NB4 (cell line): Measurements from ENCODE around the gene LIPF.

ENCODE experiments used
- POLR2A ChIP-seq: IDR thresholded peaks from 2 replicates; pipeline ENCODE4 v1.6.1; 2011; ENCODE audit warnings: mild to moderate bottlenecking; ENCODE audit not compliant: insufficient read length; ENCODE audit errors: extremely low read depth
- TF ChIP-seq, protein P1 (sequence below): IDR thresholded peaks from one replicate; pipeline ENCODE4 v1.5.1; 2012; ENCODE audit warnings: low read depth, low read length
- TF ChIP-seq, protein P2 (sequence below): IDR thresholded peaks from 2 replicates; pipeline ENCODE4 v1.6.1; 2011; ENCODE audit warnings: low read depth, low read length

DNA sequence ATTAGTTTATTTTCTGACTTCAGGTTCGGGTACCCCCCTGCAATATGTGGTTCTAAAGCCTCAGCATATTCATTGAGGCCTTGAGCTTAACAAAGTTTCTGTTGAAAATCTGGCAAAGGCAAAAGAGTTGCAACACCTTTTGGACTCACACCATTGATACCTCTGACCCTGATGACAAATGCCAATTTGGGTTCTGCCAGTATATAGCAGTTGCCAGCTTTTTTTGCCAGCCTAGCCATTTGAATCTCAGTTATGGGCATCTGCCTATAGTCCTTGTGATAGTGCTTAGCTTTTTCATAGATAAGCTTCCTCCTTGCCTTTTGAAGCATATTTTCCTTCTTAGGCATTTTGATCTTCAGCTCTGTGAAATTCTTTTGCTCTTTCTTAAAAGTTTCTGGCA, 45.7 kb upstream of the LIPF start:
- TF ChIP-seq, protein P1, sequence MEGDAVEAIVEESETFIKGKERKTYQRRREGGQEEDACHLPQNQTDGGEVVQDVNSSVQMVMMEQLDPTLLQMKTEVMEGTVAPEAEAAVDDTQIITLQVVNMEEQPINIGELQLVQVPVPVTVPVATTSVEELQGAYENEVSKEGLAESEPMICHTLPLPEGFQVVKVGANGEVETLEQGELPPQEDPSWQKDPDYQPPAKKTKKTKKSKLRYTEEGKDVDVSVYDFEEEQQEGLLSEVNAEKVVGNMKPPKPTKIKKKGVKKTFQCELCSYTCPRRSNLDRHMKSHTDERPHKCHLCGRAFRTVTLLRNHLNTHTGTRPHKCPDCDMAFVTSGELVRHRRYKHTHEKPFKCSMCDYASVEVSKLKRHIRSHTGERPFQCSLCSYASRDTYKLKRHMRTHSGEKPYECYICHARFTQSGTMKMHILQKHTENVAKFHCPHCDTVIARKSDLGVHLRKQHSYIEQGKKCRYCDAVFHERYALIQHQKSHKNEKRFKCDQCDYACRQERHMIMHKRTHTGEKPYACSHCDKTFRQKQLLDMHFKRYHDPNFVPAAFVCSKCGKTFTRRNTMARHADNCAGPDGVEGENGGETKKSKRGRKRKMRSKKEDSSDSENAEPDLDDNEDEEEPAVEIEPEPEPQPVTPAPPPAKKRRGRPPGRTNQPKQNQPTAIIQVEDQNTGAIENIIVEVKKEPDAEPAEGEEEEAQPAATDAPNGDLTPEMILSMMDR, result no peak
- no peak for TF ChIP-seq POLR2A
- TF ChIP-seq, protein P2, sequence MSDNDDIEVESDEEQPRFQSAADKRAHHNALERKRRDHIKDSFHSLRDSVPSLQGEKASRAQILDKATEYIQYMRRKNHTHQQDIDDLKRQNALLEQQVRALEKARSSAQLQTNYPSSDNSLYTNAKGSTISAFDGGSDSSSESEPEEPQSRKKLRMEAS, result no peak
